OCI-LY3 (cell line): ENCODE measurements around the gene SPRR2D.

ENCODE experiments used
- H2AFZ ChIP-seq: fragments of 200-600, 300-600 bp; shearing (Covaris generic); 2 replicates; pipeline ENCODE4 v1.6.0; 2014; ENCODE audit warnings: antibody characterized with exemption, low read depth, low read length
- H3K27ac ChIP-seq: fragments of 200-600, 300-600 bp; sonication (generic); 2 replicates; pipeline ENCODE4 v1.5.1; 2014; ENCODE audit warnings: mild to moderate bottlenecking, low read length, moderate library complexity, mixed read lengths
- H3K27me3 ChIP-seq: fragments of 200-600, 300-600 bp; sonication (generic); 2 replicates; pipeline ENCODE4 v1.6.1; 2014; ENCODE audit warnings: low read depth, low read length, mixed read lengths
- H3K36me3 ChIP-seq: fragments of 200-600, 300-600 bp; sonication (generic); replicated peaks from 2 replicates; pipeline ENCODE3; 2014; ENCODE audit warnings: low read depth, low read length, mixed read lengths
- H3K4me1 ChIP-seq: fragments of 300-600, 200-600 bp; sonication (generic); 2 replicates; pipeline ENCODE4 v1.6.1; 2014; ENCODE audit warnings: low read length, mixed read lengths
- H3K4me2 ChIP-seq: fragments of 200-600, 300-600 bp; sonication (generic); 2 replicates; pipeline ENCODE4 v1.6.1; 2014; ENCODE audit warnings: low read length, mixed read lengths
- H3K4me3 ChIP-seq: fragments of 300-600, 200-600 bp; sonication (generic); 2 replicates; pipeline ENCODE4 v1.5.1; 2014; ENCODE audit warnings: antibody characterized with exemption, mild to moderate bottlenecking, low read length, moderate library complexity
- H3K79me2 ChIP-seq: fragments of 300-600, 200-600 bp; shearing (Covaris generic); 2 replicates; pipeline ENCODE4 v1.6.1; 2014; ENCODE audit warnings: mild to moderate bottlenecking, low read length, mixed read lengths
- H3K9ac ChIP-seq: fragments of 300-600, 200-600 bp; shearing (Covaris generic); 2 replicates; pipeline ENCODE4 v1.6.0; 2014; ENCODE audit warnings: mild to moderate bottlenecking, low read length, moderate library complexity
- H3K9me3 ChIP-seq: fragments of 200-600, 300-600 bp; shearing (Covaris generic); 2 replicates; pipeline ENCODE4 v1.6.1; 2014; ENCODE audit warnings: low read length, mixed read lengths; ENCODE audit not compliant: insufficient read depth
- H4K20me1 ChIP-seq: fragments of 200-600, 300-600 bp; sonication (generic); 2 replicates; pipeline ENCODE4 v1.6.1; 2016; ENCODE audit warnings: low read length, mixed read lengths; ENCODE audit not compliant: insufficient read depth
- EZH2phosphoT487 ChIP-seq: fragments of 200-600 bp; shearing (Covaris generic); IDR thresholded peaks from 2 replicates; pipeline ENCODE4 v1.6.1; 2018; ENCODE audit warnings: antibody characterized with exemption, mixed run types, low read depth
- TF ChIP-seq, protein P1 (sequence below): fragments of 200-600, 300-600 bp; sonication (generic); IDR thresholded peaks from 2 replicates; pipeline ENCODE4 v1.5.1; 2014; ENCODE audit warnings: antibody characterized with exemption, low read length, low read depth

The SPRR2D gene

DNA sequence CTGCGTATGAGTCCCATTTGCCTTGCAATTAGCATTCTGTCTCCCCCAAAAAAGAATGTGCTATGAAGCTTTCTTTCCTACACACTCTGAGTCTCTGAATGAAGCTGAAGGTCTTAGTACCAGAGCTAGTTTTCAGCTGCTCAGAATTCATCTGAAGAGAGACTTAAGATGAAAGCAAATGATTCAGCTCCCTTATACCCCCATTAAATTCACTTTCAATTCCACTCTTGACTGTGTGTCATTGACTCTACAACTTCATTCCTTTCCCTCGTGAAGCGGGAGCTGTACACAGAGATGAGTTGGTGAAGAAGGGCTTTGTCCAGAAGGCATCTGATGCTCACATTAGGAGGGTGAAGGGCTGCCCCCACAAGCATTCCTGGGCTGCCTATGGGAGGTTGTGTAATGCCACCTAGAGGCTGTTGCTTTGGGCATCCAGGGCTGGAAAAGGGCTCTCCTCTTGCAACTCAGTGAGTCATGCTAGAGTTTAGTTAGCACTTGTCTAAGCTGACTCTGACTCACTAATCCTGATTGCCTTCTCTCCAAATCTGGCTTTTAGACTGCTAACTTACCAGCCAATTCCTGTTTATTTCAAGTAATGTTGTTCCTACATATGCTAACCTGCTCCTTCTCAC is 8.1 kb downstream of the SPRR2D start:
- Histone ChIP-seq H3K9me3 (peaks cover 4% of the 10 kb centered on the region; the same call in 1 of the 2 replicates), H3K4me1 (peaks cover 27% of the 10 kb centered on the region), H4K20me1 (peaks cover 20% of the 10 kb centered on the region), H3K27me3 (peaks cover 87% of the 10 kb centered on the region), H3K9ac (no peak overlapping the region), H3K36me3 (no peaks in the 10 kb centered on the region), H2AFZ (no peak overlapping the region), H3K79me2 (no peaks in the 10 kb centered on the region), H3K4me3 (peak overlapping the region; percentile 36; the same call in 1 of the 2 replicates), H3K27ac (peak overlapping the region; percentile 19; the same call in 1 of the 2 replicates), H3K4me2 (peak overlapping the region; percentile 68)
- TF ChIP-seq, protein P1, sequence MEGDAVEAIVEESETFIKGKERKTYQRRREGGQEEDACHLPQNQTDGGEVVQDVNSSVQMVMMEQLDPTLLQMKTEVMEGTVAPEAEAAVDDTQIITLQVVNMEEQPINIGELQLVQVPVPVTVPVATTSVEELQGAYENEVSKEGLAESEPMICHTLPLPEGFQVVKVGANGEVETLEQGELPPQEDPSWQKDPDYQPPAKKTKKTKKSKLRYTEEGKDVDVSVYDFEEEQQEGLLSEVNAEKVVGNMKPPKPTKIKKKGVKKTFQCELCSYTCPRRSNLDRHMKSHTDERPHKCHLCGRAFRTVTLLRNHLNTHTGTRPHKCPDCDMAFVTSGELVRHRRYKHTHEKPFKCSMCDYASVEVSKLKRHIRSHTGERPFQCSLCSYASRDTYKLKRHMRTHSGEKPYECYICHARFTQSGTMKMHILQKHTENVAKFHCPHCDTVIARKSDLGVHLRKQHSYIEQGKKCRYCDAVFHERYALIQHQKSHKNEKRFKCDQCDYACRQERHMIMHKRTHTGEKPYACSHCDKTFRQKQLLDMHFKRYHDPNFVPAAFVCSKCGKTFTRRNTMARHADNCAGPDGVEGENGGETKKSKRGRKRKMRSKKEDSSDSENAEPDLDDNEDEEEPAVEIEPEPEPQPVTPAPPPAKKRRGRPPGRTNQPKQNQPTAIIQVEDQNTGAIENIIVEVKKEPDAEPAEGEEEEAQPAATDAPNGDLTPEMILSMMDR: peak; percentile 89
- no peak for TF ChIP-seq EZH2phosphoT487

DNA sequence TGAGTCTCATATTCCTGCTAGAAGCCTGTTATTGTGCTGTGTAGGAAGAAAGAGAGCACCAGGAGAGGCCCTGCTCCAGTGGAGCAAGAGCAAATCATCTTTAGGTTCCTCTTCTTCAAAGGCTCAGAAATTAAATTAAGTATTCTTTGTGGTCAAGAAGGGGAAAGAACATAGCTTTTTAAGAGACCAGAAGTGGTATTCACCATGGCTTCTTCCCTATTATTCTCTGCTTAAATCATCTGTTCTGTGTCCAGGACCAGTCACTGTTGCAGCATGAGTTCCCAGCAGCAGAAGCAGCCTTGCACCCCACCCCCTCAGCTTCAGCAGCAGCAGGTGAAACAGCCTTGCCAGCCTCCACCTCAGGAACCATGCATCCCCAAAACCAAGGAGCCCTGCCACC is 8.8 kb downstream of the SPRR2D start:
- TF ChIP-seq EZH2phosphoT487: 0 out of 2 replicates have a peak, but pooled peaks have one; percentile 39
- TF ChIP-seq, protein P1: no peak
- Histone ChIP-seq H4K20me1 (peaks cover 20% of the 10 kb centered on the region), H3K79me2 (no peaks in the 10 kb centered on the region), H3K36me3 (no peaks in the 10 kb centered on the region), H3K4me1 (peaks cover 27% of the 10 kb centered on the region), H3K4me3 (no peak overlapping the region), H3K9ac (no peak overlapping the region), H3K4me2 (peak overlapping the region; percentile 68), H2AFZ (no peak overlapping the region), H3K9me3 (peaks cover 4% of the 10 kb centered on the region; the same call in 1 of the 2 replicates), H3K27me3 (peaks cover 87% of the 10 kb centered on the region), H3K27ac (no peak overlapping the region; the same call in 1 of the 2 replicates)

GRCh38 chr1:153030895-153031294 is 10.0 kb downstream of the SPRR2D start, which contains the start of gene SPRR1B:
Gene SPRR1B, plus strand, starts transcription at chr1:153031203. Its CDS starts 1,143 bp downstream, at chr1:153032346.
- Histone ChIP-seq H3K4me2 (peak within 1 kb of the TSS; percentile 34), H3K36me3 (no peaks in the 10 kb centered on the region), H3K79me2 (no peaks in the 10 kb centered on the region), H4K20me1 (peaks cover 20% of the 10 kb centered on the region), H3K9me3 (peaks cover 4% of the 10 kb centered on the region; the same call in 1 of the 2 replicates), H3K27me3 (peaks cover 84% of the 10 kb centered on the region), H3K27ac (no peak within 1 kb of the TSS), H3K4me3 (no peak within 1 kb of the TSS), H2AFZ (no peak within 1 kb of the TSS), H3K4me1 (peaks cover 27% of the 10 kb centered on the region), H3K9ac (no peak within 1 kb of the TSS)
- TF ChIP-seq, protein P1: no peak
- no peak for TF ChIP-seq EZH2phosphoT487

- no peak overlapping the region for H2AFZ ChIP-seq
- no peaks in the 10 kb centered on the region for H3K36me3 ChIP-seq
- H3K9me3 ChIP-seq: peaks cover 4% of the 10 kb centered on the region; the same call in 1 of the 2 replicates
- no peaks in the 10 kb centered on the region for H3K79me2 ChIP-seq
- H3K27ac ChIP-seq: no peak overlapping the region
- H3K4me1 ChIP-seq: peaks cover 26% of the 10 kb centered on the region
- no peak overlapping the region for H3K4me3 ChIP-seq
- peaks cover 20% of the 10 kb centered on the region for H4K20me1 ChIP-seq
- no peak overlapping the region for H3K4me2 ChIP-seq
- peaks cover 85% of the 10 kb centered on the region for H3K27me3 ChIP-seq
- no peak overlapping the region for H3K9ac ChIP-seq
- TF ChIP-seq EZH2phosphoT487: no peak
- TF ChIP-seq, protein P1: no peak
Observed at GRCh38 chr1:153028766-153029165, 12.2 kb downstream of the SPRR2D start.
